WTC11 (cell line): ENCODE data around the gene WIPF3. TPM values are rescaled to one million over a fixed set of nuclear protein-coding genes. Genes with fewer than 3 reads are reported as not detected.

Source experiments
- ATAC-seq: fragments of 200-7000 bp; cut with Tn5 transposase; 2 replicates; pipeline ENCODE4 v1.10.0; 2021; ENCODE audit warnings: mild to moderate bottlenecking, moderate library complexity
- CTCF ChIA-PET: fragments of 300-600 bp; sonication (Branson Sonifier 250); formaldehyde crosslinking; loops from one replicate; lab custom pipeline; 2021; ENCODE audit warnings: antibody characterized with exemption; lab: Charles Lee
- POLR2A ChIA-PET: fragments of 350-600 bp; sonication (Branson Sonifier 250); formaldehyde crosslinking; loops from one replicate; lab custom pipeline; 2021; ENCODE audit warnings: antibody characterized with exemption; lab: Charles Lee
- DNase-seq: peaks from one replicate; pipeline ENCODE4 v3.0.0; 2021; ENCODE audit warnings: low spot score
- H3K27ac Mint-ChIP-seq: 2 replicates; pipeline ENCODE4 v1.8.0; 2021; ENCODE audit warnings: mixed read lengths
- H3K27me3 Mint-ChIP-seq: 2 replicates; pipeline ENCODE4 v1.8.0; 2021; ENCODE audit warnings: low read depth, mild to moderate bottlenecking, moderate library complexity, mixed read lengths
- H3K36me3 Mint-ChIP-seq: 2 replicates; pipeline ENCODE4 v1.8.0; 2021; ENCODE audit warnings: mixed read lengths
- H3K4me1 Mint-ChIP-seq: 2 replicates; pipeline ENCODE4 v1.8.0; 2022; ENCODE audit warnings: mixed read lengths
- H3K4me3 Mint-ChIP-seq: 2 replicates; pipeline ENCODE4 v1.8.0; 2021; ENCODE audit warnings: mild to moderate bottlenecking, moderate library complexity, mixed read lengths
- H3K9me3 Mint-ChIP-seq: 2 replicates; pipeline ENCODE4 v1.8.0; 2021; ENCODE audit warnings: mixed read lengths
- FOXP1 ChIP-seq: sonication (generic); formaldehyde crosslinking; IDR thresholded peaks from 2 replicates; pipeline ENCODE4 v1.8.0; 2022; ENCODE audit warnings: missing genetic modification reagents, mild to moderate bottlenecking, moderate library complexity, borderline replicate concordance
- NFATC4 ChIP-seq: fragments of 250-450 bp; sonication (Bioruptor Pico); IDR thresholded peaks from 2 replicates; pipeline ENCODE4 v1.9.0; 2021; ENCODE audit warnings: mild to moderate bottlenecking
- NFE2L1 ChIP-seq: sonication (generic); formaldehyde crosslinking; IDR thresholded peaks from 2 replicates; pipeline ENCODE4 v1.8.1; 2023; ENCODE audit warnings: missing genetic modification reagents
- OVOL2 ChIP-seq: fragments of 250-450 bp; sonication (Bioruptor Pico); IDR thresholded peaks from 2 replicates; pipeline ENCODE4 v1.9.0; 2021; ENCODE audit warnings: mild to moderate bottlenecking, borderline replicate concordance
- RELA ChIP-seq: sonication (generic); formaldehyde crosslinking; IDR thresholded peaks from 2 replicates; pipeline ENCODE4 v1.8.1; 2022; ENCODE audit warnings: missing genetic modification reagents, mild to moderate bottlenecking, borderline replicate concordance
- TP53 ChIP-seq: sonication (generic); formaldehyde crosslinking; IDR thresholded peaks from 2 replicates; pipeline ENCODE4 v1.8.1; 2023; ENCODE audit warnings: mild to moderate bottlenecking, missing genetic modification reagents
- ZNF121 ChIP-seq: sonication (generic); formaldehyde crosslinking; IDR thresholded peaks from 2 replicates; pipeline ENCODE4 v1.8.0; 2023; ENCODE audit warnings: missing genetic modification reagents
- ZNF138 ChIP-seq: sonication (generic); formaldehyde crosslinking; conservative IDR thresholded peaks from 2 replicates; pipeline ENCODE4 v1.8.1; 2022; ENCODE audit warnings: mild to moderate bottlenecking, moderate library complexity, missing genetic modification reagents
- ZNF232 ChIP-seq: sonication (generic); formaldehyde crosslinking; IDR thresholded peaks from 2 replicates; pipeline ENCODE4 v1.8.0; 2022; ENCODE audit warnings: mild to moderate bottlenecking, missing genetic modification reagents
- total RNA-seq: library from RNA; stranded (reverse); gene quantifications from 3 replicates; pipeline ENCODE4 v1.2.3, GENCODE V29; 2021
- TF ChIP-seq, protein P1 (sequence below): sonication (generic); formaldehyde crosslinking; IDR thresholded peaks from 2 replicates; pipeline ENCODE4 v1.8.0; 2023; ENCODE audit warnings: missing genetic modification reagents
- TF ChIP-seq, protein P2 (sequence below): sonication (generic); formaldehyde crosslinking; IDR thresholded peaks from 2 replicates; pipeline ENCODE4 v1.8.0; 2022; ENCODE audit warnings: mild to moderate bottlenecking, missing genetic modification reagents
- TF ChIP-seq, protein P3 (sequence below): sonication (generic); formaldehyde crosslinking; IDR thresholded peaks from 2 replicates; pipeline ENCODE4 v1.8.1; 2023; ENCODE audit warnings: mild to moderate bottlenecking, missing genetic modification reagents, moderate library complexity
- TF ChIP-seq, protein P4 (sequence below): sonication (generic); formaldehyde crosslinking; IDR thresholded peaks from 2 replicates; pipeline ENCODE4 v1.8.0; 2023; ENCODE audit warnings: missing genetic modification reagents, mild to moderate bottlenecking, borderline replicate concordance
- TF ChIP-seq, protein P5 (sequence below): sonication (generic); formaldehyde crosslinking; IDR thresholded peaks from 2 replicates; pipeline ENCODE4 v1.8.1; 2022; ENCODE audit warnings: missing genetic modification reagents, borderline replicate concordance
- TF ChIP-seq, protein P6 (sequence below): sonication (generic); formaldehyde crosslinking; IDR thresholded peaks from 2 replicates; pipeline ENCODE4 v1.8.1; 2022; ENCODE audit warnings: low read depth, missing genetic modification reagents, borderline replicate concordance

Gene WIPF3
- total RNA-seq, 1 experiment from 2014 or later, result 9.9 TPM

DNA sequence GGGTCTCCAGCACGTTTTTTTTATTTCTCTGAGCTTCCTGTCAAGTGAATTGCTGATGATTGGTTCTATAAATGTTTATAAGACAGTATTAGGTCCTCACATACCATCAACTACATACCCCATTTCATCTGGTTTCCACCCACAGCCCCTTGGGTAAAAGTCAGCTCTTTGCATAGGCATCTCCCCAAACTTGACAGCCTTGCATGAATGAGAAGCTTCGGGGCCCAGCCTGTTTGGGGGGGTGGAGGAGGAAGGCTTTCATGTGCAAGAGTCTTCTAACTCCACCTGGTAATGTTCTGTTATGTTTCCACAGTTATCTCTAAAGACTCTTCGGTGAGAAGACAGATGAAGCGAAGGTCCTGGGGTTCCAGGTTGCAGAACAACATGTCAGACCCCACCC lies 107.9 kb downstream of the WIPF3 start (continued):
- TF ChIP-seq NFE2L1 (CRISPR knock-in tag), result no peak

DNA sequence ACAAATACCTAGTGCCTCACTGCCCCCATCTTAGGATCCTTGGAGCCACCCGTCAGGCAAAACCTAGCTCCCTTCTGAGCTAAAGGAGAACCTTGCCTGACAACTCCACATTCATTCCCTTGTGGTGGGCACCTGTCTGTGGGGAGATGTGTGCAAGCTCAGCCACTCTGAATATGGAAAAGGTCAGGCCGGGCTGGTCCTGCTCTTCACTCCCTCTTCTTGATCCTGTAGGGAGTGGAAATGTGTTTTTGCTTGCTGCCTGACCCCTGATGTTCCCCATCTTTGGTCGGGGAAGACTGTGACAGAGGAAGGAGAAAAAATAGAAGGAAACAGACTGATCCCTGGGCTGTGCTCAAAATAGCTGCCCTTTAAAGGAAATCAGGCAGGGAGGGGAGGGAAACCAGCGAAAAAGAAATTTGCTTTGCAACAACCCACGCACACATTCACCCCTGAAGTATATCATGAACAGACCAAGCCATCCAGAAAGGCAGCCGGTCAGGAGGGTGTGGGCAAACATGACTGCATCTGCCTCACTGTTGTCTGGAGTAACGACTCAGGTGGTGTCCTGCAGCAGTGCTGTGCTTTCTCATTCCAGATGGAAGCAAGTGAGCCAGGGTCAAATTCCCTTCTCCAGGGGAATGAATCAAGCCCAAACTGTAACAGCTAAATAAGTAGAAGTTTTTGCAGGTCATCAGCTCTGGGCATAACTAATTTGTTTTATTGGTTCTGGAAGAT lies 109.3 kb downstream of the WIPF3 start:
- H3K9me3 Mint-ChIP-seq, result no peaks in the 10 kb centered on the region
- no peak overlapping the region for H3K27ac Mint-ChIP-seq

DNA sequence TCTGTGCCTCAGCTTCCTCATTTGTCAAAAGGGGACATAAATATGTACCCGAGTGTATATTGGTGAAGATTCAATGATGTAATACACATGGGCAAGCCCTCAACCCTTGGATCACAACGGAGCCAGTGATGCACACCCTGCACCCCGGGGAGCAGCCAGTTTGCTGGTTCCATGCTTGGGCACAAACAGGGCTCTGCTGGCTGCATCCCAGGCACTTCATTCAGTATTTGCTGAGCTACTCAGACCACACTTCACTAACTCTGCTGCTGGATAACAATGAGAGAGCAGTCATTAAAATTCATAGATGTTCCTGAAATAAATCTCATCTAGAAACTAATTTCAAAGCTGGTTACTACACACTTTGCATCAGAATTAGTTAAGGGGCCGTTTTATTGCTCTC lies 111.3 kb downstream of the WIPF3 start:
- no peak overlapping the region for H3K4me3 Mint-ChIP-seq
- DNase-seq, result no peak
- POLR2A ChIA-PET, result no interaction called here
- CTCF ChIA-PET, result no interaction called here
- peaks cover 10% of the 10 kb centered on the region; the same call in 1 of the 2 replicates for H3K36me3 Mint-ChIP-seq
- TF ChIP-seq NFATC4 (CRISPR knock-in tag), result no peak
- TF ChIP-seq, protein P1, sequence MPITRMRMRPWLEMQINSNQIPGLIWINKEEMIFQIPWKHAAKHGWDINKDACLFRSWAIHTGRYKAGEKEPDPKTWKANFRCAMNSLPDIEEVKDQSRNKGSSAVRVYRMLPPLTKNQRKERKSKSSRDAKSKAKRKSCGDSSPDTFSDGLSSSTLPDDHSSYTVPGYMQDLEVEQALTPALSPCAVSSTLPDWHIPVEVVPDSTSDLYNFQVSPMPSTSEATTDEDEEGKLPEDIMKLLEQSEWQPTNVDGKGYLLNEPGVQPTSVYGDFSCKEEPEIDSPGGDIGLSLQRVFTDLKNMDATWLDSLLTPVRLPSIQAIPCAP (CRISPR knock-in tag), result no peak
- TF ChIP-seq, protein P2, sequence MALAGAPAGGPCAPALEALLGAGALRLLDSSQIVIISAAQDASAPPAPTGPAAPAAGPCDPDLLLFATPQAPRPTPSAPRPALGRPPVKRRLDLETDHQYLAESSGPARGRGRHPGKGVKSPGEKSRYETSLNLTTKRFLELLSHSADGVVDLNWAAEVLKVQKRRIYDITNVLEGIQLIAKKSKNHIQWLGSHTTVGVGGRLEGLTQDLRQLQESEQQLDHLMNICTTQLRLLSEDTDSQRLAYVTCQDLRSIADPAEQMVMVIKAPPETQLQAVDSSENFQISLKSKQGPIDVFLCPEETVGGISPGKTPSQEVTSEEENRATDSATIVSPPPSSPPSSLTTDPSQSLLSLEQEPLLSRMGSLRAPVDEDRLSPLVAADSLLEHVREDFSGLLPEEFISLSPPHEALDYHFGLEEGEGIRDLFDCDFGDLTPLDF, result no peak
- TF ChIP-seq, protein P3, sequence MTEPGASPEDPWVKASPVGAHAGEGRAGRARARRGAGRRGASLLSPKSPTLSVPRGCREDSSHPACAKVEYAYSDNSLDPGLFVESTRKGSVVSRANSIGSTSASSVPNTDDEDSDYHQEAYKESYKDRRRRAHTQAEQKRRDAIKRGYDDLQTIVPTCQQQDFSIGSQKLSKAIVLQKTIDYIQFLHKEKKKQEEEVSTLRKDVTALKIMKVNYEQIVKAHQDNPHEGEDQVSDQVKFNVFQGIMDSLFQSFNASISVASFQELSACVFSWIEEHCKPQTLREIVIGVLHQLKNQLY (CRISPR knock-in tag), result no peak
- no peak for TF ChIP-seq ZNF232 (CRISPR knock-in tag)
- TF ChIP-seq, protein P4, sequence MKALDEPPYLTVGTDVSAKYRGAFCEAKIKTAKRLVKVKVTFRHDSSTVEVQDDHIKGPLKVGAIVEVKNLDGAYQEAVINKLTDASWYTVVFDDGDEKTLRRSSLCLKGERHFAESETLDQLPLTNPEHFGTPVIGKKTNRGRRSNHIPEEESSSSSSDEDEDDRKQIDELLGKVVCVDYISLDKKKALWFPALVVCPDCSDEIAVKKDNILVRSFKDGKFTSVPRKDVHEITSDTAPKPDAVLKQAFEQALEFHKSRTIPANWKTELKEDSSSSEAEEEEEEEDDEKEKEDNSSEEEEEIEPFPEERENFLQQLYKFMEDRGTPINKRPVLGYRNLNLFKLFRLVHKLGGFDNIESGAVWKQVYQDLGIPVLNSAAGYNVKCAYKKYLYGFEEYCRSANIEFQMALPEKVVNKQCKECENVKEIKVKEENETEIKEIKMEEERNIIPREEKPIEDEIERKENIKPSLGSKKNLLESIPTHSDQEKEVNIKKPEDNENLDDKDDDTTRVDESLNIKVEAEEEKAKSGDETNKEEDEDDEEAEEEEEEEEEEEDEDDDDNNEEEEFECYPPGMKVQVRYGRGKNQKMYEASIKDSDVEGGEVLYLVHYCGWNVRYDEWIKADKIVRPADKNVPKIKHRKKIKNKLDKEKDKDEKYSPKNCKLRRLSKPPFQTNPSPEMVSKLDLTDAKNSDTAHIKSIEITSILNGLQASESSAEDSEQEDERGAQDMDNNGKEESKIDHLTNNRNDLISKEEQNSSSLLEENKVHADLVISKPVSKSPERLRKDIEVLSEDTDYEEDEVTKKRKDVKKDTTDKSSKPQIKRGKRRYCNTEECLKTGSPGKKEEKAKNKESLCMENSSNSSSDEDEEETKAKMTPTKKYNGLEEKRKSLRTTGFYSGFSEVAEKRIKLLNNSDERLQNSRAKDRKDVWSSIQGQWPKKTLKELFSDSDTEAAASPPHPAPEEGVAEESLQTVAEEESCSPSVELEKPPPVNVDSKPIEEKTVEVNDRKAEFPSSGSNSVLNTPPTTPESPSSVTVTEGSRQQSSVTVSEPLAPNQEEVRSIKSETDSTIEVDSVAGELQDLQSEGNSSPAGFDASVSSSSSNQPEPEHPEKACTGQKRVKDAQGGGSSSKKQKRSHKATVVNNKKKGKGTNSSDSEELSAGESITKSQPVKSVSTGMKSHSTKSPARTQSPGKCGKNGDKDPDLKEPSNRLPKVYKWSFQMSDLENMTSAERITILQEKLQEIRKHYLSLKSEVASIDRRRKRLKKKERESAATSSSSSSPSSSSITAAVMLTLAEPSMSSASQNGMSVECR, result no peak
- TF ChIP-seq, protein P5, sequence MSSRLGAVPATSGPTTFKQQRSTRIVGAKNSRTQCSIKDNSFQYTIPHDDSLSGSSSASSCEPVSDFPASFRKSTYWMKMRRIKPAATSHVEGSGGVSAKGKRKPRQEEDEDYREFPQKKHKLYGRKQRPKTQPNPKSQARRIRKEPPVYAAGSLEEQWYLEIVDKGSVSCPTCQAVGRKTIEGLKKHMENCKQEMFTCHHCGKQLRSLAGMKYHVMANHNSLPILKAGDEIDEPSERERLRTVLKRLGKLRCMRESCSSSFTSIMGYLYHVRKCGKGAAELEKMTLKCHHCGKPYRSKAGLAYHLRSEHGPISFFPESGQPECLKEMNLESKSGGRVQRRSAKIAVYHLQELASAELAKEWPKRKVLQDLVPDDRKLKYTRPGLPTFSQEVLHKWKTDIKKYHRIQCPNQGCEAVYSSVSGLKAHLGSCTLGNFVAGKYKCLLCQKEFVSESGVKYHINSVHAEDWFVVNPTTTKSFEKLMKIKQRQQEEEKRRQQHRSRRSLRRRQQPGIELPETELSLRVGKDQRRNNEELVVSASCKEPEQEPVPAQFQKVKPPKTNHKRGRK, result no peak
- no peak for TF ChIP-seq TP53
- TF ChIP-seq, protein P6, sequence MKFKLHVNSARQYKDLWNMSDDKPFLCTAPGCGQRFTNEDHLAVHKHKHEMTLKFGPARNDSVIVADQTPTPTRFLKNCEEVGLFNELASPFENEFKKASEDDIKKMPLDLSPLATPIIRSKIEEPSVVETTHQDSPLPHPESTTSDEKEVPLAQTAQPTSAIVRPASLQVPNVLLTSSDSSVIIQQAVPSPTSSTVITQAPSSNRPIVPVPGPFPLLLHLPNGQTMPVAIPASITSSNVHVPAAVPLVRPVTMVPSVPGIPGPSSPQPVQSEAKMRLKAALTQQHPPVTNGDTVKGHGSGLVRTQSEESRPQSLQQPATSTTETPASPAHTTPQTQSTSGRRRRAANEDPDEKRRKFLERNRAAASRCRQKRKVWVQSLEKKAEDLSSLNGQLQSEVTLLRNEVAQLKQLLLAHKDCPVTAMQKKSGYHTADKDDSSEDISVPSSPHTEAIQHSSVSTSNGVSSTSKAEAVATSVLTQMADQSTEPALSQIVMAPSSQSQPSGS (CRISPR knock-in tag), result no peak
- TF ChIP-seq ZNF121 (CRISPR knock-in tag), result no peak
- TF ChIP-seq FOXP1 (CRISPR knock-in tag), result no peak
- TF ChIP-seq, all 79 proteins: peak for 0
- Mint-ChIP-seq H3K9me3 (no peaks in the 10 kb centered on the region), H3K4me1 (no peaks in the 10 kb centered on the region), H3K27me3 (no peaks in the 10 kb centered on the region), H3K27ac (no peak overlapping the region)
- ATAC-seq, result no peak

More for the DNA sequence above, 109.3 kb downstream of the WIPF3 start:
- Mint-ChIP-seq H3K27me3 (no peaks in the 10 kb centered on the region), H3K4me1 (no peaks in the 10 kb centered on the region), H3K4me3 (no peak overlapping the region), H3K36me3 (peaks cover 5% of the 10 kb centered on the region; the same call in 1 of the 2 replicates)
- no peak for DNase-seq
- ATAC-seq, result peak; percentile 53
- ChIA-PET CTCF (no interaction called here), POLR2A (no interaction called here)
- no peak for TF ChIP-seq RELA
- TF ChIP-seq ZNF138 (CRISPR knock-in tag), result no peak
- TF ChIP-seq OVOL2 (CRISPR knock-in tag), result no peak
